Mucosa of rectum (tissue), 2 donors: ENCODE results near the gene KLF13.

Experiments used
- H3K27ac ChIP-seq, 2 donors: one replicate each; pipeline ENCODE4 v1.7.0; 2013; ENCODE audit warnings: inconsistent platforms in 2 of 2, low read depth in 2 of 2, low read length in 2 of 2
- H3K27me3 ChIP-seq, 2 donors: one replicate each; pipeline ENCODE4 v1.7.0; 2013; ENCODE audit warnings: low read length in 2 of 2; ENCODE audit not compliant: control insufficient read depth in 2 of 2, insufficient read depth in 2 of 2
- H3K36me3 ChIP-seq, 2 donors: one replicate each; pipeline ENCODE4 v1.7.0; 2013; ENCODE audit warnings: low read length in 2 of 2; ENCODE audit not compliant: control insufficient read depth in 2 of 2, insufficient read depth in 2 of 2
- H3K4me1 ChIP-seq, 2 donors: one replicate each; pipeline ENCODE4 v1.7.0; 2013; ENCODE audit warnings: low read length in 2 of 2, mild to moderate bottlenecking in 1 of 2; ENCODE audit not compliant: control insufficient read depth in 2 of 2, insufficient read depth in 2 of 2
- H3K4me3 ChIP-seq, 2 donors: one replicate each; pipeline ENCODE4 v1.7.0; 2013; ENCODE audit warnings: low read length in 2 of 2
- H3K9ac ChIP-seq, 2 donors: one replicate each; pipeline ENCODE4 v1.7.0; 2013; ENCODE audit warnings: low read length in 2 of 2, low read depth in 1 of 2, mild to moderate bottlenecking in 1 of 2
- H3K9me3 ChIP-seq, 2 donors: one replicate each; pipeline ENCODE4 v1.7.0; 2013; ENCODE audit warnings: low read length in 2 of 2; ENCODE audit not compliant: control insufficient read depth in 2 of 2
- donor health status: healthy.
- donor health status: Normal muscosa, but diverticular disease.

The KLF13 gene

DNA sequence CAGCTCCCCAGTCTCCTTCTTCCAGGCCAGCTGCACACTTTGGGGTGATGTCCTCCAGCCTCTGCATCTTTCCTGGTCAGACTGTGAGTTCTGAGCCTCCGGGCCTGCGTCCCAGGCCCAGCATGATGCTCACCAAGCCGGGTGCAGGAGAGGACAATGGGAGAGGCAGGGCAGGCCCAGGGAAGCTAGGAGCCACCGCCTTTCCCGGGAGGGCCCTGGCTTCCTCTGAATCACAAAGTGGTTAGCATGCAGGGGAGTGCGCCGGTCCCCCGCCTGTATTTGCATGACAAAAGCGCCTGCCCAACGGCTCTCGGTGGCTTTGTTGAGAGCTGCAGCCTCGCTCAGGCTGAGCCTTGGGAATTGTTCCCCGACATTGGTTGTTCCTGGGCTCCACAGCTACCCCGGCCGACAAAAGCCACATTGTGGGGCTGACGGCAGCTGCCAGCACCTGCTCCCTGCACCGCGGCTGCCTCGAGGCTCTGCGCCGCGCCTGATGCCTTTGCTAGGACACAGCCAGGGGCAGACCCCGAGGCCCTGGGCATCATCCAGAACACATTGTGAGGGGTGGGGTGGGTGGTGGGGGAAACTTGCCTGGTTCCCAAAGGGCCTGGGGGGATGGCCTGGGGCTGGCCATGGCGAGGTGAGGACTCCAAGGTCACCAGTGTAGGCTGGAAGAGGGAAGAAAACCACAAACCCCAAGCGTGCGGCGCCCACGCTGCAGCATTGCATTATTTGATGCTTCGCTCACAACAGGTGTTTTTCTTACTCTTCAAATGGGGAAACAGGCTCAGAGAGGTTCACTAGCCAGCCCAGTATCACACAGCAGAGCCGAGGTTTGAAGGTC lies 20.0 kb upstream of the KLF13 start:
- H3K4me3 ChIP-seq = no peak overlapping the region
- no peaks in the 10 kb centered on the region for H3K36me3 ChIP-seq
- no peak overlapping the region for H3K27ac ChIP-seq
- H3K4me1 ChIP-seq = peaks cover 8 to 10% of the 10 kb centered on the region in 2 donors
- no peaks in the 10 kb centered on the region for H3K9me3 ChIP-seq
- H3K9ac ChIP-seq = no peak overlapping the region
- H3K27me3 ChIP-seq = no peaks in the 10 kb centered on the region

GRCh38 chr15:31307270-31308184 lies 19.1 kb upstream of the KLF13 start:
- Histone ChIP-seq H3K4me1 (peaks cover 8 to 10% of the 10 kb centered on the region in 2 donors), H3K9ac (no peak overlapping the region), H3K4me3 (no peak overlapping the region), H3K27me3 (no peaks in the 10 kb centered on the region), H3K9me3 (no peaks in the 10 kb centered on the region), H3K27ac (no peak overlapping the region), H3K36me3 (no peaks in the 10 kb centered on the region)

DNA sequence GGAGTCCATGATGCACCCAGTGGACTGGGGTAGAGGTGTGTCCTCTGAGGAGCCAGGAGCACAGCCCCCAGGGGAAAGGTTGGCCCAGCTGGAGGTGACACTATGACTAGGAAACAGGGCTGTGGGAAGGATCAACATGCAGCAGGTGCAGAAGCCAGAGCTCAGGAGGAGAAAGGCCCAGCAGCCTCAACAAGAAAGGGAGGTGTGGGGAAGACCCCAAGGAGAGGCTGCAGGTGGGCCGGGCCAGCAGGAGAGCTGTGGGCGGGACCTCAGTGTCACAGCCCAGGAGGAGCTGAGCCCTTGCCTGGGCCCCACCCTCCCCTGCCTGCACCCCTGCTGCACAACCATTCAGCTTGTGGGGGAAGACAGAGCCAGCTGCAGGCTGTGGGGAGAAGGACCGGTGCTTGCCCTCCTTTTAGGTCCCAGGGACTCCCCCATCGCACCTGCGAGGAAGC lies 18.4 kb upstream of the KLF13 start:
- Histone ChIP-seq H3K4me3 (no peak overlapping the region), H3K27me3 (no peaks in the 10 kb centered on the region), H3K9ac (no peak overlapping the region), H3K36me3 (no peaks in the 10 kb centered on the region), H3K9me3 (no peaks in the 10 kb centered on the region), H3K27ac (no peak overlapping the region), H3K4me1 (peaks cover 4 to 6% of the 10 kb centered on the region in 2 donors)

GRCh38 chr15:31309893-31310606 lies 16.6 kb upstream of the KLF13 start:
- Histone ChIP-seq H3K27me3 (no peaks in the 10 kb centered on the region), H3K27ac (no peak overlapping the region)

GRCh38 chr15:31311735-31312619 lies 14.7 kb upstream of the KLF13 start:
- Histone ChIP-seq H3K9ac (no peak overlapping the region), H3K4me3 (no peak overlapping the region), H3K27me3 (no peaks in the 10 kb centered on the region), H3K9me3 (no peaks in the 10 kb centered on the region), H3K36me3 (no peaks in the 10 kb centered on the region), H3K27ac (no peak overlapping the region), H3K4me1 (peaks cover 0 to 3% of the 10 kb centered on the region in 2 donors)

More at GRCh38 chr15:31309893-31310606, 16.6 kb upstream of the KLF13 start:
- H3K9ac ChIP-seq = no peak overlapping the region
- H3K4me3 ChIP-seq = no peak overlapping the region
- H3K36me3 ChIP-seq = no peaks in the 10 kb centered on the region
- H3K9me3 ChIP-seq = no peaks in the 10 kb centered on the region
- peaks cover 0 to 3% of the 10 kb centered on the region in 2 donors for H3K4me1 ChIP-seq

DNA sequence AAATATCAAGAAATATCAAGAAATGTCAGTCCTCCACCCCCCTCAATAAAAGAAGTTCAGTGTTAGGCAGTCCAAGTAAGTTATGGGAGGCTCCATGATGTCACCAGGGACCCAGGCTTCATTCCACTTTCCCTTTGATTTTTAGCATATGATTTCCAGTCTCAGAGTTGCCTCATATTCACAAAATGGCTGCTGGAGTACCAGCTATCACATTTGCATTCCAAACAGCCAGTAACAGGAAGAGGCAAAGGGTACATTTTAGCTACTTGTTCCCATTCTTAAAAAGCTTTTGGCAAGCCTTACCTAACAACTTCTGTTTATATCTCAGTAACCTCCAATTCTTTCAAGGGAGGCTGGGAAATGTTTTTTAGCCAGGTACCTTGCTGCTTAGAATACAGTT lies 13.4 kb upstream of the KLF13 start:
- H3K36me3 ChIP-seq = no peaks in the 10 kb centered on the region

DNA sequence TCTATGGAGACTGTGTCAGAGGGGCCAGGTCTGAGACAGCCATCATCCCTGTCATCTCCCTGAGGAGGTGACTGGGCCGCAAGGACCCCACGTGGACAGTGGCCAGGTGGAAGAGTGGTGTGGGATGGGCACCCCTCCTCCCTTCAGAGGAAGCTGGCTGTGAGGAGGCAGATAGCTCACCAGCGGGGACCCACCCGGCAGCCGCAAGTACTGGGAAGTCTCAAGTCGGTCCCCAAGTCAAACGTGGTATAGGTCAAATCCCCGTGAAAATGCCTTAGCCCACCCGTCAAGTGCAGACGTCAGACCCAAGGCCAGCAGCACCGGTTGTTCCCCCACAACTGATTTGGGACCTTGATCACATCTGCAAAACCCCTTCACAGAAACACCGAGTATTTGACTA lies 12.3 kb upstream of the KLF13 start:
- Histone ChIP-seq H3K27ac (no peak overlapping the region), H3K9ac (no peak overlapping the region), H3K27me3 (no peaks in the 10 kb centered on the region), H3K9me3 (no peaks in the 10 kb centered on the region), H3K4me3 (no peak overlapping the region), H3K36me3 (no peaks in the 10 kb centered on the region), H3K4me1 (no peaks in the 10 kb centered on the region)

More for the DNA sequence above, 13.4 kb upstream of the KLF13 start:
- Histone ChIP-seq H3K9ac (no peak overlapping the region), H3K4me1 (no peaks in the 10 kb centered on the region), H3K27me3 (no peaks in the 10 kb centered on the region), H3K9me3 (no peaks in the 10 kb centered on the region), H3K4me3 (no peak overlapping the region), H3K27ac (no peak overlapping the region)

GRCh38 chr15:31316135-31316795 lies 10.4 kb upstream of the KLF13 start:
- H3K4me1 ChIP-seq = no peaks in the 10 kb centered on the region
- H3K4me3 ChIP-seq = no peak overlapping the region
- no peak overlapping the region for H3K9ac ChIP-seq
- no peak overlapping the region for H3K27ac ChIP-seq
- no peaks in the 10 kb centered on the region for H3K27me3 ChIP-seq
- no peaks in the 10 kb centered on the region for H3K9me3 ChIP-seq
- H3K36me3 ChIP-seq = no peaks in the 10 kb centered on the region

DNA sequence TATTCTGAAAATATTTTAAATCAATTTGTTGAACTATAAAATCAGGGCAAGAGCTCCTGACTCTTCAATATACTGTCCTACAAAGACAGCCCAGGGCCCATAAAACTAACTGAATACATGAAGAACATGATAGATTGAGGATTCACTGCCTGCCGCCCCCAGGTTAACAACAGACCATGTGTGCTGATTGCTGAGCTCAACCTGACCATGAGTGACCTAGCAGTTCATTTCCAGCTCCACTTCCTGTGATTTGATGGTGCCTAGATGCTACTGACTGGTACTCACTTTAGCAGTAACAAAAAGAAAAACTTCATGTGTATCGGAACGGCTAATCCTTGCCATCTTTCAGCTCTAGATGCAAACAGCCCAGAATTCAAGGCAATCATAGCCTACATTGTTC lies 9.6 kb upstream of the KLF13 start:
- Histone ChIP-seq H3K27me3 (no peaks in the 10 kb centered on the region), H3K27ac (no peak overlapping the region), H3K36me3 (no peaks in the 10 kb centered on the region), H3K4me3 (no peak overlapping the region), H3K9ac (no peak overlapping the region), H3K9me3 (no peaks in the 10 kb centered on the region), H3K4me1 (no peaks in the 10 kb centered on the region)
